Fibroblast of skin of left biceps (primary cell): ENCODE data around the gene AIG1.
"Not testable (repeated sequence)": the region's sequence is repeated elsewhere in the genome, so short reads cannot be mapped to it uniquely, and the experiment has no call there.

Experiments
- DNase-seq, 2 experiments: peaks; one replicate each; pipeline ENCODE4 v3.0.0-alpha.2; 2013; ENCODE audit warnings: low read depth in 2 of 2

Gene AIG1

DNA sequence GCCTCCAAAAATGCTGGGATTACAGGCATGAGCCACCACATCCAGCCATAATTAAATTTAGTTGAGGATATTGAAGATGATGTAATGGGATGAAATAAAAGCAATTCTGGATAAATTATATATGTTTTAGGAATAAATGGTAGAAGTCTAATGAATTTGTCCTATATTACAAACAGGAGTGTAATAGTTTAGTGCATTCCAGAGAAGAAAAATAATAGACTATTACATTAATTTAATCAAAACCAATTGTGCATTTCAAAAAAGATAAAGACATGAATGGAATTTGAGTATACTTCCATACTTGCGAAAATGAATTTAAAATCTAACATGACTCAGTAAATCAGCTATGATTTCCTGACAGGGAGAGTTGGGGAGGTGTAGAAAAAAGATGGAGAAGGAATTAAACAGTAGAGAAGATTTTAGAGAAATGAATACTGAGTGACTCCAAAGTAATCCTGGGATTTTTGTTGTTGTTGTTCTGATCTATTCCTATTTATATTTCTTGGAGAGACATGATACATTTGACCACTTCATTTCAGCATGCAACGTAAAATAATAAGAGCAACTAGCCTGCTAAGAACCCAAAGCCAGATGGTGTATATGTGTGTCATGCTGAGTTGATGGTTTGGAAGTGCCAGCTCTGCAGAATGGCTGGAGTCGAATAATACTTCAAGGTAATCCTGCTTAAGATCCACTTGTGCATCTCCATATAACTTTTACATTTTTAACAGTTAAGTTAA is 67.4 kb downstream of the AIG1 start:
- DNase-seq: peak in 1 of 2 experiments; percentile 44

DNA sequence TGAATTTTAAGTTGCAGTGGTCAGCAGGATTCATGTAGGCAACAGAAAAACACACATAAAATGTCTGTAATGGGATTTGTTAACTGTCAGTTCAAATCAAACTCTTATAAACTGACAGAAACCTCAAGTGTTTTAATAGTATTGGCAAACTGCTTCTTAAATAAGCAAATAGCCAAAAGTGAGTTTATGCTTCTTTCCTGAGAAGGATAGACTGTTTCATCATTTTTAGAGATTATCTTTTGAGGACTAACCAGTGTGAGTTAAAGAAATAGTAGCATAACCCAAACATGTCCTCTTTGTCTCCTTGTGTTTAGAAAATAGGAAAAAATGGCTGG is 68.0 kb downstream of the AIG1 start:
- DNase-seq: no peak

DNA sequence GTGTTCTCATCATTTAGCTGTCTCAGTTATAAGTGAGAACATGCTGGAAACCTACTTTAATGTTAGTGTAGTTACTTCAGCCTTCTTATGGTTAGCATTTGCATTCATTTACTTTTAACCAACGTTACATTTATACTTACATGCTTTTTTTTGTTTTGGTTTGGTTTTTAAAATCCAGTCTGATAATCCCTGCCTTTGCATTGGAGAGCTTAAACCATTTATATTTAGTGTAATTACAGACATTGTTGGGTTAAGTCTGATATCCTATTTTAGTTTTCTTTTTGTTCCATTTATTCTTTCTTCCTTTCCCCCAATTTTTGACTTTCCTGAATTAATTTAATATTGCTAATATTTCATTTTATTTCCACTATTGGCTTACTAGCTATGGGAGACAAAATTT is 70.2 kb downstream of the AIG1 start:
- no peak for DNase-seq

DNA sequence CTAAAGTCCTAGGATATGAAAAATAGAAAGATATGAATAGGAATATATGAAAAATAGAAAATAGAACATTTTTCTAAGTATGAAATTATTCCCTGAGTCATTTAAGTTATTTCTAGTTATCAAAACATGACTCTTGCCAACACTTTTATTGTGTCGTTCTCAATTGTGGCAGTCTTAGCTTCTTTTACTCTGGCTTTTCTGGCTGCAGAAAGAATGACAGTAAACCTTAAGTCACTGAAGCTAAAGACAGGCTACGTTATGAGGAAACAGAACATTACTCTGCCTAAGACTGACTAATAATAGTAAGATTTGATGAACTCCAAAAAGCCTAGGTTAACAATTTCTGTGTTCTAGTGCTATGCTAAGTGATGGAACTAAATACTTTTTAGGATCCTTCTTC is 74.6 kb downstream of the AIG1 start:
- DNase-seq: no peak

GRCh38 chr6:143135797-143136561 is 75.3 kb downstream of the AIG1 start:
- no peak for DNase-seq

- DNase-seq: no peak
Measured at GRCh38 chr6:143136647-143137046, 76.0 kb downstream of the AIG1 start.

DNA sequence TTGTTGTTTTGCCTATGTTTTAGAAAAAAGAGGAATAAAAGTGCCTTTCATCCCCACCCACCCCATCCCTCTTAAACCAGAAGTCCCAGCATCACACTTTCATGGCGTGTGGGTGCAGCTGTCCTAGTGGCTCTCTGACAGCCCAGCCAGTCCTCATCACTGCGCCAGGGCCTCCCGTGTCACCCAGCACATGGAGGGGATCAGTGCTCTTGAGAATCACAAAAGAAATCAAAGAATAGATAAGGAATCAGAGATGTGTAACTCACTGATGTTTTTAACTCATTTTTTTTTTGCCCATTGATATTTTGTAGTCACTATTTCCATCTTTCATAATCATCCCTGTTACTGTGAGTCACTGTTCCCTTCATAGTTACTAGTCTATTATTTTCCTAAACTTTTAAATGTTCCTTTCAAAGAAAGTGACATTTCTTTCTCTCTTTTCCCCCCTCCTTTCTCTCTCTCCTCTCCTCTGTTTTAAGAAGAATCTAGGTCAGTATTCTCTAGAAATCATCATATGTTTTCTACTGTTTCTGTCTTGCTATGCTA is 78.6 kb downstream of the AIG1 start:
- DNase-seq: no peak

DNA sequence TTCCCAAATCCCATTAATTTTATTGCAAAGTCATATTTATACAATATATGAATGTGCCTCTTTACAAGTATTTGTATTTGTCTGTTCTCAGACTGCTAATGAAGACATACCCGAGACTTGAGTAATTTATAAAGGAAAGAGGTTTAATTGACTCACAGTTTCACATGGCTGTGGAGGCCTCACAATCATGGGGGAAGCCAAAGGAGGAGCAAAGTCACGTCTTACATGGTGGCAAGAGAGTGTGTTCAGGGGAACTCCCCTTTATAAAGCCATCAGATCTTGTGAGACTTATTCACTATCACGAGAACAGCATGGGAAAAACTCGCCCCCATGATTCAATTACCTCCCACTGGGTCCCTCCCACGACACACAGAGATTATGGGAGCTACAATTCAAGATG is 79.2 kb downstream of the AIG1 start:
- DNase-seq: not testable (repeated sequence)

GRCh38 chr6:143140767-143141166 is 80.1 kb downstream of the AIG1 start:
- DNase-seq: no peak

DNA sequence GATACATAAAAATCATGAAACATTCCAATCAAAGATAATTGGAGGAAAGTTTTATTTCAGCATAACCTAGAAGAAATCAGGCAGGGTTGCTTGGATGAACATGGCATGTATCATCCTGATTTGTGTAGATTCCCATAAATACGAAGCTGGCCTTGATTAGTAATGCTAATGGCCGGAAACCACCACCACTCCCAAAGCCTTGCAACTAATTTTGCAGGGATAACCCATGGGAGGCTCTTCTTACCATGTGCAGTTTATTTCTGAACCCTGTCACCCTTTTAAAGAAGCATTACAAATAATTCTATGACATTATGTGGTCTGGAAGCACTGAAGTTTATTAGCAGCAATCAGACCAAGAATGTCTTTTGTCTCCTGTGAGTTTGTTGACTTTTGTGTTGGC is 80.8 kb downstream of the AIG1 start:
- DNase-seq: peak; percentile 84 to 88

DNA sequence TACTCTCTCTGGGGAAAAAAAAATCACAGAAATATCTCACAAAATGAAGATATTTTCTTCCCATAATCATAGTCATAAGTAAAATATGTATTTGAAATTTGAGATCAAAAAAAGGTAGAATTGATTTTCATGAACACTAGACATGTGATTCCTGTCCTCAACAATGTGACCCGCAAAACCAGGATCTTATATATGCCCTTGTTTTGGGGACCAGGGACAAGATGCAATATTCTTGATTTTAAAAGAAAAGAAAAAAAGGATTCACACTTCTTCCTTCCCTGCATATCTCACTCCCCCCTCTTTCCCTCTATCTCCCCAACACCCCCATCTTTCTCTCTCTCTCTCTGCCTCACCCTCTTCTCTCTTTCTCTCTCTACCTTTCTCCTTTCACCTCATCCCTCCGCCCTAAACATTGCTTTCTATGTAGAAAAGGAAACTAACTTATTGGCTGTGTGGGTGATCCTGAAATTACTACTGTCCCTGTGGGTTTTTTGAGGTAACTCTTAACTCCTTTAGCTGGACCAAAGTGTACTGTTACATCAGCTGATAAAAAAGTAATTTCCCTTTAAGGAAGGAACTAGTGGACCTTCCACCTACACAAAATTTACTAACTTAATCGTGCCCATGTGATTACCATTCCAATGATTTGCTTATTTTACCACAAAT is 85.6 kb downstream of the AIG1 start:
- DNase-seq: no peak

DNA sequence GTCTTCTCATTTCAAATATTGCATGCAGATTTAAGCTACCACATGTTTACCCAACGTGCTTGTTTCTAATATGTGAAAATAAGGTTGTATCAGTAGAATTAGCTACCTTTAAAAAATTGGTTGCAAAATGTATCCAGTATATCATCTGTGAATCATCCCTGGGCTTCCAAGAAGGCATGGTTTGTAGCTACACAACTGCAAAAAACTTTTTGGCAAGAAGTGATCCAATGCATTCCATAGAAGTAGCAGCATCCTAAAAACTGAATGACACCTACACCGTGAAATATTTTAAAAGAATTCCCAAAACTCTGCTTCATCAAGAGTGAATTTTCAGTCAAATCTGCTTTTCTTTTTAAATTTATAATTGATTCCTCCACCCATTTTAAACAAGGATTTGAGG is 89.1 kb downstream of the AIG1 start:
- DNase-seq: peak; percentile 57 to 65

GRCh38 chr6:143150281-143150680 is 89.6 kb downstream of the AIG1 start:
- DNase-seq: no peak

DNA sequence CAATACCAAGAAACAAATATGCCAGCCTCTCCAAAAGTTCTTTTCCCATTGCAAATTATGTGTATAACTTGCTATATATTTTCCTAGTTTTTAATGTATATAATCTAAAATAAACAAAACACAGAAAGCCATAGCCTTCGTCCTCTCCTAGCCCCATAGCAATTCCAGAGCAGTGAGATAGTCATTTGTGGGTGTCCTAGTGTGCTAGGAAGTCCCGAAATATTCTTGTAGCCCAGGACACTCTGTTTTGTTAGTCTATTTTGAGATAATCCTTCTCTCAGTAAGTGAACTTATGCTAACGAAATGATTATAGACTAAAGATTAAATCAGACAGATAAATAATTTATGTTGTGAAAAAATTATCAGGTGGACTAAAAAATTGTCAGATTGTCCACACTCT is 90.7 kb downstream of the AIG1 start:
- no peak for DNase-seq

DNA sequence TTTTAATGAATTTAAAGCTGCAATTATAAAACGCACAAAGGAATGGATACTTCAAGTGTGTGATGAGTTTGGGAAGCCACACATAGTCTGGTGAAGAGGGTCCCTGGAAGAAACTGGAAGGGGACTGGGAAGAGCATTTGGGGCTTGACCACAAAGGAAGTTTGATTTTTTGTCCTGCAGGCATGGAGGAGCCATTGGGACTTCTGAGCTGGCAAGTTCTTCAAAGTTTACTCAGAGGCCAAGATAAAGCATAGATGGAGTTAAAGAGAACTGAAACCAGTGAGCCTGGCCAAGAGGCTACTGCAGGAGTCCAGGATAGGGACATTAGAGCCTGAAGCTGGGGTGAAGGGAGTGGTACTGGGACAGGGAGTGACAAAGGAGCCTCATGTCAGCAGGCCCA is 95.0 kb downstream of the AIG1 start:
- no peak for DNase-seq

- no peak for DNase-seq
Measured at GRCh38 chr6:143157131-143157530, 96.4 kb downstream of the AIG1 start.

- DNase-seq: no peak
Measured at GRCh38 chr6:143158113-143158581, 97.5 kb downstream of the AIG1 start.

GRCh38 chr6:143159001-143159400 is 98.3 kb downstream of the AIG1 start:
- no peak for DNase-seq

DNA sequence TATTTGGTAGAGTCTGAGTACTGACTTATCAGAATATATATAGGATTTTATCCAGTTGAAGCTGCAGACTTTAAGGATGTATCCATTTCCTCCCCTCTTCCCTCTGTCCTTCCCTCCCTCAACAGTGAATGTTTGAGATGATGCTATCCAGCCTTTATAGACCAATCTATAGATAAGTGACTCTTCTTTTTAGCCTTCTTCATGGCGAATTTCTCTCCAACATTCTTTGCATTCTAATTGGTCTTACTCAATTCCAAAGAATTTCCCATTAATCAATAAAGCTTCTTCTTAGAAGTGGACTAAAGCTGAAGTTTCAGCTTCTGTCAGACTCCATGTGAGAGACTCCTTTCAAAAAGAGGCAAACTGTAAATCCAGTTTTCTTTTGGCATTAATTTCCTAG is 99.3 kb downstream of the AIG1 start:
- DNase-seq: peak; percentile 33 to 40

DNA sequence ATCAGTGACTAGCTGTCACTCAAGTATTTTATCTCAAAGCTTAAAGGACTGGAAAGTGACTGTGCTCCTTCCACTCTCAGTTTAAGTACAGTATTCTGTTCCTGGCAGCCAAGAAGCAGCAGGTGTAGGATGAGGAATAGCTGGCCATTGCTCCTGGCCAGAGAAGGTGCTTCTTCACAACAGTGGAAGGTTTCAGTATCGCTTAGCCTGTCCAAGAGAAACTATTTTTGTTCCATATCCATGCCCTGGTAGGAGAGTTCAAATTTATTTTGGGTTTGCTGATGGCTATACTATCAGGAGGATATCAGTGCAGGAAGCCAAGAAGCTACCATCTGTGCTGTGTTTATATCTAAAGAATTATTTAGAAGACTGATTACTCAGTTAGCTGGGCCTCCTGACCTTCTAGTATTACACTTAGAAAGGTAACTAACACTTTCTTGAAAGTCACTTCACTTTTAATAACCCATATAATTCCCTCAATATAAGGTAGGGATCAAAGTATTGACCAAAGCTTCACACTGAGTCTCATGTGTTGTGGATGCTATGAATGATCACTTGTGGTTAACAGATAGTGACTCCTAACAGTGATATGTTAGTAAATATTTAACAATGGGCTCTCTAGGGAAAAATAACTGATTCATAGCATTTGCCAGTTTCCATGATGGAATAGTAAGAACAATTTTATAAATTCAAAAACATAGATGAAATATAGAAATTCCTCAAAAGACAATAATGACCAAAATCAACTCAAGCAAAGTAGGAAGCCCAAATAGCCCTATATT is 99.9 kb downstream of the AIG1 start:
- DNase-seq: no peak

- no peak for DNase-seq
Measured at GRCh38 chr6:143163621-143164020, 102.9 kb downstream of the AIG1 start.
